Fibroblast of skin of left biceps (primary cell): ENCODE measurements around the gene ZNG1A.
"Not testable (repeated sequence)": the region's sequence is repeated elsewhere in the genome, so short reads cannot be mapped to it uniquely, and the experiment has no call there.

Source experiments
- DNase-seq, 2 experiments: peaks; one replicate each; pipeline ENCODE4 v3.0.0-alpha.2; 2013; ENCODE audit warnings: low read depth in 2 of 2

The ZNG1A gene

DNA sequence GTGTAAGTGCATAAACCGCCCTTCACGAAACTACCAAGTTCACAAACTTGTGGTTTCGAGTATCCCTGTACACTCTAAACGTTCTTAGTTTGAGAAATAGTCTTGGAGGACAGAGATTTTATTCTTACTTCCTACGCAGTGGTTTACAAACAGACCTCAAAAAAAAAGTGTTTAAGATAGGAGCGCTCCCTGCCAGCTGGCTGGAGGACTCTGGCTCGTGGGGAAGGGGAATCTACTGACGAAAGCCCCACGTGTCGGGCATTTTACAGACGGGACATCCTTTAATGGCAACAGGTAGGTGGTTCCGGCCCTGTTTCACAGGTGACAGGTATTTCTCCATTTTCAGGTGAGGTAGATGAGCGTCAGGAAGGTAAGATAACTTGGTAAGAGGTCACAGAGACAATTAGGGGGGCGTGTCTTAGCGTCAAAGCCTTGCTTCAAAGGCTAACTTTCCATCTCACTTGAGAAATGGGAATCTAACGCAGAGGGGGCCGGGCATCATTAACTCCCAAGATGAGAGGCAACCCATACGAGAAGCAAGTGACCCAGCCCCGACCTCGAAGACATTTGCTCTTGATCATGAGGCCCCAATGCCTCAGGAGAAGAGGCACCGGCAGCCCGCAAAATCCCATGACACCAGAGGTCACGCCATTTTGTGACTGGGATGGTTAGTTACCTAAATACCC lies 573 bp downstream of the ZNG1A start:
- not testable (repeated sequence) for DNase-seq

- not testable (repeated sequence) for DNase-seq
These were observed 9.1 kb downstream of the ZNG1A start for GRCh38 chr9:169757-170156.

GRCh38 chr9:159871-160270 lies 19.0 kb downstream of the ZNG1A start:
- not testable (repeated sequence) for DNase-seq

GRCh38 chr9:151173-151572 lies 27.7 kb downstream of the ZNG1A start:
- DNase-seq, result not testable (repeated sequence)

GRCh38 chr9:139880-140279 lies 39.0 kb downstream of the ZNG1A start:
- DNase-seq, result not testable (repeated sequence)

DNA sequence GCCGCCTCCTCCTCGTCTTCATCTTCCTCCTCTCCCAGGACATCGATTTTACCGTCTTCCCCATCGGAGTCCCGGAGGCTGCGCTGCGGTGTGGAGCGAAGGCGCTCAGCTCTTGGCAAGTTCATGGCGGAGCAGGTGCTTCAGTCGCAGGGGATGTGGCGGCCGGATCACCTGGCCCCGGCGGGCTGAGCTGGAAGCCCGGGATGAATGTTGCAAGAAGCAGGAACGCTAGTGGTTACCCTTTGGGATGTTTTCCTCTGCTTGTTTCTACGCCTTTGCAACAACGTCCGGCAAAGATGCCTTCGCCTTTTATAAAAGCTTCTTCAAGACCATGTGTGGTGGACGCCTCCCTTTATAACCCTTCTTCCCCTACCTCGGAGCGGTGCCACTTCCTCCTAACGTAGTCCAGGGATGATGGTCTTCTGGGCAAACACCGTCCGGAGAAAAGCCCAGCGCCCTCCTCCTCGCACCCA lies 60.8 kb downstream of the ZNG1A start, which contains the start of gene FOXD4:
Gene FOXD4 (minus strand): TSS at position 423 of the 473 bp plus-strand sequence. CDS start 298 bp downstream, at position 125.
- DNase-seq, result not testable (repeated sequence)

DNA sequence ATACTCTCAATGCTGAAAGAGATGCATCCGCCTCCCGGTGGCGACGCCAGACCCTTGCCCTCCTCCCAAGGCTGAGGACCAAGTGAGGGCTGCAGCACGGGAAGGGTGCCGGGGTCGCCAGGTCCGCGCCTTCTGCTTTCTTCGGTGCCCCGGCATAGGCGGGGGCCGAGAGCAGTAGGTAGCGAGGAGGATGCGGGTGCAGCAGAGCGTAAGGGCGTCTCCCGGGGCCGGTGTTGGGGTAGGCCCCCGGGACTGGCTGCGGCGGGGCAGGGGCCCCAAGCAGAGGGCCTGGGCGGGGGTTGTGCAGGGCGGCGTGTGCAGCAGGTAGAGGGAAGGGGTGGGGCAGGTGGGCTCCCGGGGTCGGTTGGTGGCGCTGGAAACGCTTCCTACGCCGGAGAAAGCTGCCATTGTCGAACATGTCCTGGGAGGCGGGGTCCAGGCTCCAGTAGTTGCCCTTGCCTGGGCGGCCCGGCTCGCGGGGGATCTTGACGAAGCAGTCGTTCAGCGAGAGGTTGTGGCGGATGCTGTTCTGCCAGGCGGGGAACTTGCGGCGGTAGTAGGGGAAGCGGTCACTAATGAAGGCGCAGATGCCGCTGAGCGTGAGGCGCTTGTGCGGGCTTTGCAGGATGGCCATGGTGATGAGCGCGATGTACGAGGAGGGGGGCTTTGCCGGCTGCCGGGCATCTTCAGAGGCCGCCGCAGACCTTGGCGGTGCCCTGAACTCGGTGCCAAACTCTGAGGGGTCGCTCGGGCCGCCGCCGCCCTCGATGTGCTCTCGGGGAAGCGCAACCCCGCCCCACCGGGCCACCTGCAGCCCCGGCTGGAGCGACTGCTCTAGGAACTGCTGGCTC lies 61.5 kb downstream of the ZNG1A start:
- not testable (repeated sequence) for DNase-seq

GRCh38 chr9:116239-117077 lies 62.4 kb downstream of the ZNG1A start:
- DNase-seq, result not testable (repeated sequence)

GRCh38 chr9:115118-115451 lies 63.8 kb downstream of the ZNG1A start:
- not testable (repeated sequence) for DNase-seq

DNA sequence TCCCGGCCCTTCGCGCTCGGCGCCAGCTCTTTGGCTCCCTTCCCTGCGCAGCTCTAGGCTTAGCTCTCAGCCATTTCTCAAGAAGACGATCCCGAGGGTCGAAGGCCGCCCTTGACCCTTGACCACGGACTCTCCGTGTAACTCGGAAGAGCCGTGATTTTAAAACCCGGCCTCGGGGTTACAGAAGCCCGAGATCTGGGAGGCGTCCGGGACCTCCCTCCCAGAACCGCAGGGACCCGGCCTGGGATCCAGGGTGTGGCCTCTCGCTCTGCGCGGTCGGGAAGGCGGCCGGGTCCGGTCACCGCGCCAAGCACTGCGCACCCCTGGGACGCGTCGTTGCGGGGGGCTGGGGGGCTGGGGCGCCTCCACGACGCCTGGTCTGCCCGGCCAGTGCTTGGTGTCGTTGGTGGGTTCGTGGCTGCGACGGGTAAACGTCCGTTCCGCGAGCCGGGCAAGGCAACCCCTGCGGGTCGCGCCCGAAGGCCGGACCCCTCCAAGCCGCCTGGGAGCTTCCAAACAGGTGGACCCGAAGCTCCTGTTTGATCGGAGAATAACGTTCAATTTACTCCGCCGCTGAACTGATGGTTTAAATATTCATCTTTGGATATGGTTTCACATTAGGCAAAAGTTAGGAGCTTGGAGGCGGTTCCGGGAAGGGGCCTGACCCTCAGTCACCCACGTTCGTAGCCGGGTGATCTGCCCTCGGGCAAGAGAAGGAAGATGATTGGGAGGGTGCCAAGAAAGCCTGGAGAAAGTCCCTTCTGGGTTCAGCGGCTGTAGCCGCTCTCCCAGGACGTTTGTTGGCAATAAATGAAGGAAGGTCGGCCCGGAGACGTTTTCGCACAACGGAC lies 64.4 kb downstream of the ZNG1A start:
- not testable (repeated sequence) for DNase-seq

DNA sequence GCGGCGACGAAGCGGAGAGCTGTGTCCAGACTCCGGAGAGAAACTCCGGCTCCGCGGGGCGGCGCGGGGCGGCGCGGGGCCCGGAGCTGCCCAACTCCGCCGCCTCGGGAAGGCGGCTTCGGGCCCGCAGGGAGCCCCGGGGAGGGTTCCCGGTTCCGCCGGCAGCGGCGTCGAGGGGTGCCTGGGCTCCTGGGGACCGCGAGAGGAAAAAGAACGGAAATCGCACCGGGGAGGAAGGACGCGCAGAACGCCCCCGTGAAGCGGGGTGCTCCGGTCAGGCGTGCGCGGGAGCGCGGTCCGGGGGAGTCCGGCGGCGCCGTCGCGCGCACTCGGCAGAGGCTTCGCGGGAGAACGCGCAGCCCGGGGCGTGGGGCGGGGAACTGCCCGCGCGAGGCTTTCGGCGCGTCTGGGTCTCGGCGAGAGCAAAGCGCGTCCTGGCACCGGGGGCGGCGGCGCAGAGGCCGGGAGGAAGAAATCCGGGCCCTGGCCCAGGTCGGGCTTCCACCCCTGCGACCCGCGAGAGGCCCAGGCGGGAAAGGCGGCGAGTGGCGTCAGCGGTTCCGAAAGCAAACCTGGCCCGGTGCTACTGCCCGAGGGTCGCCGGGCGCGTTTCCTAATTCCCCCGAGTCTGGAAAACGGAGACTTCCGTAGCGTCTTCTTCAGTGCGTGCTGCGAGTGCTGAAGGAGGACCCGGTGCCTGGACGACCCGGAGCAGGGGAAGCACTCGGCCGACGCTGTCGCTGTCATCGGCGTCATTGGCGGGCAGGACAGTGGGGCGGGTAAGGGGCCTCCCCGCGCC lies 65.2 kb downstream of the ZNG1A start:
- DNase-seq, result not testable (repeated sequence)

- DNase-seq, result not testable (repeated sequence)
These were observed 66.0 kb downstream of the ZNG1A start for GRCh38 chr9:112589-113467.

GRCh38 chr9:110672-111071 lies 68.2 kb downstream of the ZNG1A start:
- not testable (repeated sequence) for DNase-seq

- not testable (repeated sequence) for DNase-seq
These were observed 69.3 kb downstream of the ZNG1A start for GRCh38 chr9:109540-109939.

- not testable (repeated sequence) for DNase-seq
These were observed 69.9 kb downstream of the ZNG1A start for GRCh38 chr9:108742-109495.

DNA sequence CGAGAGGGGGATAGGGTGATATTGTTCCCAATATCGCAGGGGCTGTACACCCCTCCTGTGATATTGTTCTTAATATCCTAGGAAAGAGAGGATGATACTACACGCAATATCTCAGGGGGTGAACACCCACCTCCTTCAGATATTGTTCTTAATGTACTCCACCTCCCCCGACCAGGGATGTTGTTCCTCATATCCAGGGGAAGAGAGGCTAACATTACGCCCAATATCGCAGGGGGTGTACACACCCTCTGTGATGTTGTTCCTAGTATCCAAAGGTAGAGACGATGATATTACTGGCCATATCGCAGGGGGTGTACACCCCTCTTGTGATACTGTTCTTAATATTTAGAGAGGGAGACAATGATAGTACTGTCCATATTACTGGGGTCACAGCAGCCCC lies 72.9 kb downstream of the ZNG1A start:
- not testable (repeated sequence) for DNase-seq

DNA sequence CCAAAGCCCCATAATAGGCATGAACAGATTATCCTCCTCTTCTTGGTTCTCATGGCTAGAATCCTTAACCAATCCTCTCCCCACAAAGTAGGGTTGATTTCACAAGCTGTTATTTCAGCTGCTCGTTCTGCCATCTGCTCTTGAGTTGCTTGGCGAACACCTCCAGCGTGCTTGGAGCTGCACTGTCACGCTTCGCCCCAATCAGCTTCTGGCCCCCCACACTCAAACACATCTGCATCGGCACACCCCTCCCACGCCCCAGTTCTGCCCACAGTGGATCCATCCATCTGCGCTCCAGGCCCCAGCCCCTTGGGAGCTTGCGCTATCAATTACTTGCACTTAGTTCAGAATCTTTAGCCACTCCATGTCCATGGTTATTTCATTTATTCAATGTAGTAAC lies 78.4 kb downstream of the ZNG1A start:
- DNase-seq, result not testable (repeated sequence)

- not testable (repeated sequence) for DNase-seq
These were observed 79.0 kb downstream of the ZNG1A start for GRCh38 chr9:99867-100266.
